ENCODE measurements around the gene CCPG1. TPM values are rescaled to one million over a fixed set of nuclear protein-coding genes. Genes with fewer than 3 reads are reported as not detected.
A peak's percentile ranks its signal among the peaks of the same experiment; 100 is the strongest.

Gene CCPG1
- total and polyA plus RNA-seq, 10 of the 15 experiments (the other 5 are each of a cell fraction or from before 2014, with no cell fraction given): 5.1 to 15.8 (median 10.0) TPM

- peak; percentile 8; the same call in 1 of the 2 replicates for TF ChIP-seq REST (IDR thresholded peaks at IDR 0.05; ENCODE audit: low read depth, low read length)
- no peak for TF ChIP-seq E2F4 (IDR thresholded peaks at IDR 0.05; ENCODE audit: low read depth, low read length)
- TF ChIP-seq JUNB (IDR thresholded peaks at IDR 0.05): no peak
- TF ChIP-seq BHLHE40 (IDR thresholded peaks at IDR 0.05; ENCODE audit: borderline replicate concordance in 1 of 2, low read depth in 2 of 2, low read length in 1 of 2): peak in 1 of 2 experiments; percentile 76; a peak in 2 of 4 replicates
- no peak for TF ChIP-seq STAT1 (conservative IDR thresholded peaks at IDR 0.05)
- no peak for TF ChIP-seq ATF3 (IDR thresholded peaks at IDR 0.05; ENCODE audit: borderline replicate concordance, extremely low read depth, low read depth, low read length)
- TF ChIP-seq WRNIP1 (IDR thresholded peaks at IDR 0.05; ENCODE audit: borderline replicate concordance, low read depth, low read length): no peak
- TF ChIP-seq SUZ12 (IDR thresholded peaks at IDR 0.05; ENCODE audit: unreplicated experiment): no peak
- TF ChIP-seq BRCA1 (IDR thresholded peaks at IDR 0.05; ENCODE audit: low read depth, low read length): no peak
- peak; percentile 26 for TF ChIP-seq TAF1 (IDR thresholded peaks at IDR 0.05; ENCODE audit: borderline replicate concordance, low read depth, low read length)
- peak; percentile 62; the same call in 1 of the 2 replicates for TF ChIP-seq TCF3 (IDR thresholded peaks at IDR 0.05; ENCODE audit: borderline replicate concordance, insufficient read depth, low read depth, low read length)
- TF ChIP-seq SIX5 (IDR thresholded peaks at IDR 0.05; ENCODE audit: low read depth, low read length, severe bottlenecking): peak; percentile 77
- TF ChIP-seq MYC (IDR thresholded peaks at IDR 0.05; ENCODE audit: insufficient read depth, insufficient read length, insufficient replicate concordance, low read length, severe bottlenecking): no peak
- 0 out of 2 replicates have a peak, but pooled peaks have one; percentile 35 for TF ChIP-seq ASH2L (IDR thresholded peaks at IDR 0.05; ENCODE audit: borderline replicate concordance, low read depth)
- TF ChIP-seq GABPA (IDR thresholded peaks at IDR 0.05; ENCODE audit: low read depth): peak; percentile 49; the same call in 1 of the 2 replicates
- TF ChIP-seq ZBTB11 (CRISPR knock-in tag; IDR thresholded peaks at IDR 0.05): no peak
Observed at GRCh38 chr15:55408012-55408928, at the start of gene CCPG1, which contains the start of gene PIERCE2 (continued).

Data from GM12878 (cell line).